NCI-H748 (cell line): ENCODE results near the gene MAK.

ENCODE experiments used
- DNase-seq: peaks from one replicate; lab custom pipeline; 2025; ENCODE audit not compliant: unreplicated experiment; lab: John Stamatoyannopoulos, UW

The MAK gene

GRCh38 chr6:10725716-10726115 lies 112.6 kb downstream of the MAK start:
- no peak for DNase-seq

DNA sequence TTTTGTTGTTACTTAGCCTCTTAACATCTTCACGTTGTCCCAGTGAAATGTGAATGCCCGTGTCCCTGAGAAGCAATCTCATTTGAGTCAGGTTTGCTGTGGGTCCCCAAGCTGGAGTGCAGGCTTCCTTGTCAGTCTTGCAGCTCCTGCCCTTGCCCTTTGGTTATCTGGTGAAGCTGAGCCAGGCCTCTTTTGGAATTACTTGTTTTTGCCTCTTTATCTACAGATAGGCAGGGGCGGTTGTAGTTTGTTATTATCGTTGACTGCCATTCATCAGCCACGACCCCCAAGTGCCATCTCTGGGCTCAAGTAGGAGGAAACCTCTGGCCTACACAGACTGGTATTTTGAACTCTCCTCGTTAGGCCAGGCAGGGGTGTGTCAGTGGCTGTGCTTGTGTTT lies 113.3 kb downstream of the MAK start:
- DNase-seq: no peak

- DNase-seq: peak; percentile 52
Measured at GRCh38 chr6:10723567-10723881, 114.8 kb downstream of the MAK start.

GRCh38 chr6:10722820-10723566 lies 115.3 kb downstream of the MAK start, which contains the start of gene TMEM14C:
TMEM14C (plus strand) TSS chr6:10723070; CDS start chr6:10724614, 1,544 bp downstream.
- peak; percentile 100 for DNase-seq

DNA sequence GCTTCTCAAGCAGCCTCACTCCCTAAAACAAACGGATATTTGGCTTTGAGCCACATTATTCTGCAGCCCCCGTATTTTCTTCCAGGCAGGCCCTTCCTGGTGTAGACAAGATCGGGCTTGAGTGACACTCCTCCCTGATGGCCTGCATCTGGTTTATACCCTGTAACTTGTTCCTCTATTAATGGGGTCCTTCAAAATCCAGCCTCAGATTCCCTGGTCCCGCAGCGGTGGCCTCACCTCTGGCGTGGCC lies 115.8 kb downstream of the MAK start:
- no peak for DNase-seq

- DNase-seq: no peak
Measured at GRCh38 chr6:10721850-10722569, 116.3 kb downstream of the MAK start.

DNA sequence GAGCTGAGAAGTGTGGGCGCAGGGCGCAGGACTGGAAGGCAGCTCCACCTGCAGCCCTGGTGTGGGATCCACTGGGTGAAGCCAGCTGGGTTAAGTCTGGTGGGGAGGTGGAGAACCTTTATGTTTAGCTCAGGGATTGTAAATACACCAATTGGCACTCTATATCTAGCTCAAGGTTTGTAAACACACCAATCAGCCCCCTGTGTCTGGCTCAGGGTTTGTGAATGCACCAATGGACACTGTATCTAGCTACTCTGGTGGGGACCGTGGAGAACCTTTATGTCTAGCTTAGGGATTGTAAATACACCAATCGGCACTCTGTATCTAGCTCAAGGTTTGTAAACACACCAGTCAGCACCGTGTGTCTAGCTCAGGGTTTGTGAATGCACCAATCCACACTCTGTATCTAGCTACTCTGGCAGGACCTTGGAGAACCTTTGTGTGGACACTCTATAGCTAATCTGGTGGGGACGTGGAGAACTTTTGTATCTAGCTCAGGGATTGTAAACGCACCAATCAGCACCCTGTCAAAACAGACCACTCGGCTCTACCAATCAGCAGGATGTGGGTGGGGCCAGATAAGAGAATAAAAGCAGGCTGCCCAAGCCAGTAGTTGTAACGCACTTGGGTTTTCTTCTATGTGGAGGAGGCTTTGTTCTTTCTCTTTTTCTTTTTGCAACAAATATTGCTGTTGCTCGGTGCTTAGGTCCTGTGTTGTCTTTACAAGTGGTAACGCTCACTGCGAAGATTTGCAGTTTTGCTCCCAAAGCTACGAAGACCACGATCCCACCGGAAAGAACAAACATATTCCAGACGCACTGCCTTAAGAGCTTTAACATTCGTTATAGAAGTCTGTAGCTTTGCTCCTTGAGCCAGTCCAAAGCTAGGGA lies 117.1 kb downstream of the MAK start:
- peak; percentile 76 for DNase-seq

- peak; percentile 87 for DNase-seq
Measured at GRCh38 chr6:10720265-10720959, 117.9 kb downstream of the MAK start.

DNA sequence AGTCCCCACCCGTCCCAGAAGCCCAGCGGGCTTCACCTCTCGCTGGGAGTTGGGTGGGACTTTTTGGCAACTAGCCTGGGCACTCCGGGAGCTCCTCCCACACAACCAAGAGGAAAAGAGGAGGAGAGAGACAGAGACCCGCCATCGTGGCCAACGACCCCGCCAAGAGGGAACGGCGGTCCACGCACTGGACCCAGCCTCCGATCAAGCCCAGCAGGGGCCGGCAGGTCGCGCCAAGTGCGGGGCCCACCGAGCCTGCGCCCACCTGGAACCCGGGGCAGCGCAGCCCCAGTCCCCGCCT lies 118.4 kb downstream of the MAK start:
- peak; percentile 72 for DNase-seq

DNA sequence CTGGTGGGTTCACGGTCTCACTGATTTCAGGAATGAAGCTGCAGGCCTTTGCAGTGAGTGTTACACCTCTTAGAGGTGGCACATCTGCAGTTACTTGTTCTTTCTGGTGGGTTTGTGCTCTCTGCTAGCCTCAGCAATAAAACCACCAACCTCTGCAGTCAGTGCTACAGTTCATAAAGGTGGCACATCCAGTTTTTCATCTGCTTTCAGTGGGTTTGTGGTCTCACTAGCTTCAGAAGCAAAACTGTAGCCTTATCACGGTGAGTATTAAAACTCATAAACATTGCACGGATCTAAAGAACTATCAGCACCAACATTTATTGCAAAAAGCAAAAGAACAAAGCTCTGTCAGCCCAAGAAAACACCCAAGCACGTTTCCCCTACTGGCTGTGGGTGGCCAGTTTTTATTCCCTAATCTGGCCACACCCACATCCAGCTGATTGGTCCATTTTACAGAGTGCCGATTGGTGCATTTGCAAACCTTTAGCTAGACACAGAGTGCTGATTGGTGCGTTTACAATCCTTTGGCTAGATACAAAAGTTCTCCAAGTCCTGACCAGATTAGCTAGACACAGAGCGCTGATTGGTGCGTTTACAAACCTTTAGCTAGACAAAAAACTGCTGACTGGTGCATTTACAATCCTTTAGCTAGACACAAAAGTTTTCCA lies 118.9 kb downstream of the MAK start:
- peak; percentile 72 for DNase-seq

GRCh38 chr6:10713962-10714361 lies 124.4 kb downstream of the MAK start:
- no peak for DNase-seq
